Keratinocyte (primary cell): ENCODE data around the gene CAPNS1.

Source experiments
- CTCF ChIP-seq, 3 experiments: IDR thresholded peaks in 1 of 3; conservative IDR thresholded peaks in 1 of 3; optimal IDR thresholded peaks in 1 of 3; 2 replicates in 2 of 3; 3 replicates in 1 of 3; pipeline versions ENCODE3 to v1.5.1; 2011; ENCODE audit warnings: low read length in 3 of 3, mild to moderate bottlenecking in 3 of 3, moderate library complexity in 2 of 3, control low read depth in 1 of 3, inconsistent platforms in 1 of 3; ENCODE audit not compliant: insufficient read depth in 2 of 3; ENCODE audit errors: extremely low read depth in 1 of 3
- EZH2 ChIP-seq: IDR thresholded peaks from one replicate; pipeline ENCODE4 v1.6.1; 2012; ENCODE audit warnings: inconsistent platforms, mild to moderate bottlenecking, low read length, moderate library complexity

- TF ChIP-seq CTCF (optimal IDR thresholded peaks at IDR 0.05 in 1 of 3, IDR thresholded peaks at IDR 0.05 in 1 of 3, conservative IDR thresholded peaks at IDR 0.05 in 1 of 3; ENCODE audit: extremely low read depth in 1 of 3, insufficient read depth in 2 of 3, low read length in 3 of 3) = no peak
- no peak for TF ChIP-seq EZH2
Measured at GRCh38 chr19:36163813-36164212, 23.9 kb downstream of the CAPNS1 start.
